ENCODE data around the gene DOK5. TPM values are rescaled to one million over a fixed set of nuclear protein-coding genes. Genes with fewer than 3 reads are reported as not detected.
"Not testable (repeated sequence)": the region's sequence is repeated elsewhere in the genome, so short reads cannot be mapped to it uniquely, and the experiment has no call there.

The DOK5 gene
- total RNA-seq, 1 donor from 2014 or later = not detected

DNA sequence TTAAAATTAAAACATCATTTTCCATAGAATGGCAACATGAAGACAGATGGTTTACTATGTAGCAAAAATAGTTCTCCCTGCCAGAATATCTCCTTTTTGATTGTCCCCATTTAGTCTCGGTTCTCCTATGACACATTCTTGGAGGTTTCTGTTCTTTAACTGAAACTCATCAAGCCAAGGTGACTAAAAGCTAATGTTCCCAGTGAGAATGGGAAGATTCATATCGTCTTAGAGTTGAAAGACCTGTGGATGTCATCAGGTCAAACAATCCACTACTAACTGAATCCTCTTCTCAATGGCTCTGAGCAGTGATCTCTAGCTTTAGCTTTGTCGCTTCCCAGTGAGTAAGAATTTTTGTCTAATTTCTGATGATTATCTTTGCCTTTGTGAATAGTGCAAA lies 1.3 kb upstream of the DOK5 start:
- peaks cover 38% of the 10 kb centered on the region for H3K27me3 Mint-ChIP-seq
- no peak overlapping the region for H3K27ac Mint-ChIP-seq
- no peak for DNase-seq
- ATAC-seq (ENCODE audit: low read depth) = no peak
- H3K9me3 Mint-ChIP-seq = peaks cover 2% of the 10 kb centered on the region
- no peaks in the 10 kb centered on the region for H3K36me3 Mint-ChIP-seq (ENCODE audit: low read depth)
- intact Hi-C loops (cut with micrococcal nuclease) = no loop called here
- TF ChIP-seq, protein P1, sequence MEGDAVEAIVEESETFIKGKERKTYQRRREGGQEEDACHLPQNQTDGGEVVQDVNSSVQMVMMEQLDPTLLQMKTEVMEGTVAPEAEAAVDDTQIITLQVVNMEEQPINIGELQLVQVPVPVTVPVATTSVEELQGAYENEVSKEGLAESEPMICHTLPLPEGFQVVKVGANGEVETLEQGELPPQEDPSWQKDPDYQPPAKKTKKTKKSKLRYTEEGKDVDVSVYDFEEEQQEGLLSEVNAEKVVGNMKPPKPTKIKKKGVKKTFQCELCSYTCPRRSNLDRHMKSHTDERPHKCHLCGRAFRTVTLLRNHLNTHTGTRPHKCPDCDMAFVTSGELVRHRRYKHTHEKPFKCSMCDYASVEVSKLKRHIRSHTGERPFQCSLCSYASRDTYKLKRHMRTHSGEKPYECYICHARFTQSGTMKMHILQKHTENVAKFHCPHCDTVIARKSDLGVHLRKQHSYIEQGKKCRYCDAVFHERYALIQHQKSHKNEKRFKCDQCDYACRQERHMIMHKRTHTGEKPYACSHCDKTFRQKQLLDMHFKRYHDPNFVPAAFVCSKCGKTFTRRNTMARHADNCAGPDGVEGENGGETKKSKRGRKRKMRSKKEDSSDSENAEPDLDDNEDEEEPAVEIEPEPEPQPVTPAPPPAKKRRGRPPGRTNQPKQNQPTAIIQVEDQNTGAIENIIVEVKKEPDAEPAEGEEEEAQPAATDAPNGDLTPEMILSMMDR (IDR thresholded peaks at IDR 0.05) = no peak
- H3K4me3 Mint-ChIP-seq = no peak overlapping the region
- CTCF ChIA-PET = no interaction called here
- H3K4me1 Mint-ChIP-seq = no peaks in the 10 kb centered on the region
- POLR2A ChIA-PET = no interaction called here

DNA sequence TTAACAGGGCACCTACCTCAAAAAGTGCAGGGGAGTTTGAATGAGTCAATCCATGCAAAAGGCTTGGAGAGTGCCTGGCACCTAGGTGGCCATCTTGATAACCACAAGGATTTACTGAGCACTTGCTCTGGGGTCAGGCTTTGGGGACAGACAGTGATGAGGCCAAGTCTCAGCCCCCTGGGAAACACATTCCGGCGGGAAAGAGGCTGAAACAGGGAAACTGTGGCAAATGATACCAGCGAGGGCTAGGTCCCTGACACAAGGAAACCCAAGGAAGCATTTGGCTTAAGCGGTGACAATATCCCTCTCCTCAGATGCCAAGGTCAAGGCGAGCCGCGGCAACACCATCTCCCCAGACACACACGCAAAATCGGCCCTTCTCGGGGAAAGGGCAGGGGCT lies 527 bp upstream of the DOK5 start:
- Mint-ChIP-seq H3K27me3 (peaks cover 42% of the 10 kb centered on the region), H3K36me3 (ENCODE audit: low read depth) (no peaks in the 10 kb centered on the region), H3K27ac (no peak overlapping the region), H3K4me1 (no peaks in the 10 kb centered on the region), H3K4me3 (no peak overlapping the region), H3K9me3 (peaks cover 2% of the 10 kb centered on the region)
- DNase-seq (no peak), ATAC-seq (ENCODE audit: low read depth) (no peak)
- TF ChIP-seq, protein P1 (IDR thresholded peaks at IDR 0.05) = no peak
- intact Hi-C loops (cut with micrococcal nuclease) = no loop called here
- ChIA-PET CTCF (no interaction called here), POLR2A (no interaction called here)

DNA sequence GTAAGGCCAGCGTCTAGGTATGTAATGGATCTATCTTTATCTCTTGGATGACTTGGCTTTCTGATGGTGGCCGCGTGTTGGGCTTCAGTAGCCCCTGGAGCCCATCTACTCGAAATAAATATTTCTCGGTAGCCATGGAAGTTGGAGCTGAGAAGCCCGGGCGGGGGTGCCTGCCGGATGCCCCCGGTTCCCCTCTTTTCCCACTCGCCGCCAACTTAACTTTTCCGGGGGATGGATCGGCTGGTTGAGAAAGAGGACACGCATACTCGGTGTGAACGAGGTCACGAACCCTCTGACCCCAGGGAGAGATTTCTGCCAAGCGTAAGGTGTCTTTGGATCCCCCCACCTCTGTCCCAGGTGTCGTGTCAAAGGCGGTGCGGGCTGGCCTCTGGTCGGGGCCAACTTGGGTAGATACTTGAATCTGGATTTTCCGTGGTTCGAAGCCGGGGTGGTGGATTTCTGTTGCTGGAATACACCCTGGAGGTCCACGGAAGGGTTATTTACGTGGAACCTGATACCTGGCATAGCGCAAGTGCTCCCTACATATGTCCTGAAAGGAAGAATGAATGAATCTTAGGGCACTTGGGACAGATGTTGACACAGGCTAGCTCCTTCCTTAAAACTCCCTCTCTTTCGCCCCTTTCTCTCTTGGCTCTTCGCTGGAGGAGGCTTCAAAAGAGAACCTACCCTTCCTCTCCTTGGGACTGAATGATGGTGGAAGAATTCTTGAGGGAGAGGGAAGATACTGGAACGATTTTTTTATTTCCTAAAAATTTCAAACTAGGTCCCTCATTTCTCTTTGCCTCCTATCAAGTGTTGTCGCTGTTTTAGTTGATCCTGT lies 996 bp downstream of the DOK5 start:
- no peak overlapping the region for H3K27ac Mint-ChIP-seq
- peaks cover 2% of the 10 kb centered on the region for H3K9me3 Mint-ChIP-seq
- H3K36me3 Mint-ChIP-seq (ENCODE audit: low read depth) = no peaks in the 10 kb centered on the region
- TF ChIP-seq, protein P1 (IDR thresholded peaks at IDR 0.05) = no peak
- DNase-seq (no peak), ATAC-seq (ENCODE audit: low read depth) (no peak)
- intact Hi-C loops (cut with micrococcal nuclease) = no loop called here
- H3K4me3 Mint-ChIP-seq = no peak overlapping the region
- ChIA-PET CTCF (no interaction called here), POLR2A (no interaction called here)
- peaks cover 44% of the 10 kb centered on the region for H3K27me3 Mint-ChIP-seq
- no peaks in the 10 kb centered on the region for H3K4me1 Mint-ChIP-seq

DNA sequence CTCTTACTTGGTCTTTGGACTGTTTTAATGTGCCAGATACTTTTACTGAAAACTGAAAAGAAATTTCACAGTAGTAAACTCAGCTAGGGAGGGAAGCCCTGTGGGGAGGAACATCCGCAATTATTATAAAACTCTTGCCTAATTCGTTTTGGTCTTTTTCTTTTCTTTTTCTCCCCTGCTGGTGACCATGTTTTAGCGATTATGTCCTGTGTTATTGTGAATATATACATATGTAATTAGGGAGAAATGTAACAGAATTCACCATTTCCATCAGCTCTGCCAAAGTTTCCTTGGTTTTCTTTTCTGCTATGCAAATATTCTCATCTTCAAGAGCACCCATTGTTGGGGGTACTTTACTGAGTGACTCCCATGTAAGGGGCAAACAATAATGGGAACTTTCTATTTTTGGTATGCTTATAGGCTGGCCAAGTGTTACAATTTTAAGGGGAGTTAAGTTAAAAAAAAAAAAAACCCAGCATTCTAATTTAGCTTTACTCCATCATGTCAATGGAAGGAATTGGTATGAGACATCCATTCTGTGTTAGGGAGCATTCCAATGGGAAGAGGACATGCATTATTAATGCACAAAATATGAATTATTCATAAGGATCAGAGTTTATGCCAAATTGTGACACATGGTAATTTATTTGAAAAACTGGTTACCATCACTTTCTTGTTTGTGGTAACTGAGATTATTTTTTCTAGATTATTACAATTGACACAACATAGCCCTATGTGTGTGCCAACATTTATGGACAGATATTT lies 2.0 kb downstream of the DOK5 start:
- ATAC-seq (ENCODE audit: low read depth) (no peak), DNase-seq (no peak)
- Mint-ChIP-seq H3K4me1 (no peaks in the 10 kb centered on the region), H3K4me3 (no peak overlapping the region), H3K27ac (no peak overlapping the region), H3K36me3 (ENCODE audit: low read depth) (no peaks in the 10 kb centered on the region), H3K27me3 (peaks cover 44% of the 10 kb centered on the region), H3K9me3 (peaks cover 2% of the 10 kb centered on the region)
- TF ChIP-seq, protein P1 (IDR thresholded peaks at IDR 0.05) = no peak
- ChIA-PET CTCF (no interaction called here), POLR2A (no interaction called here)
- intact Hi-C loops (cut with micrococcal nuclease) = no loop called here

DNA sequence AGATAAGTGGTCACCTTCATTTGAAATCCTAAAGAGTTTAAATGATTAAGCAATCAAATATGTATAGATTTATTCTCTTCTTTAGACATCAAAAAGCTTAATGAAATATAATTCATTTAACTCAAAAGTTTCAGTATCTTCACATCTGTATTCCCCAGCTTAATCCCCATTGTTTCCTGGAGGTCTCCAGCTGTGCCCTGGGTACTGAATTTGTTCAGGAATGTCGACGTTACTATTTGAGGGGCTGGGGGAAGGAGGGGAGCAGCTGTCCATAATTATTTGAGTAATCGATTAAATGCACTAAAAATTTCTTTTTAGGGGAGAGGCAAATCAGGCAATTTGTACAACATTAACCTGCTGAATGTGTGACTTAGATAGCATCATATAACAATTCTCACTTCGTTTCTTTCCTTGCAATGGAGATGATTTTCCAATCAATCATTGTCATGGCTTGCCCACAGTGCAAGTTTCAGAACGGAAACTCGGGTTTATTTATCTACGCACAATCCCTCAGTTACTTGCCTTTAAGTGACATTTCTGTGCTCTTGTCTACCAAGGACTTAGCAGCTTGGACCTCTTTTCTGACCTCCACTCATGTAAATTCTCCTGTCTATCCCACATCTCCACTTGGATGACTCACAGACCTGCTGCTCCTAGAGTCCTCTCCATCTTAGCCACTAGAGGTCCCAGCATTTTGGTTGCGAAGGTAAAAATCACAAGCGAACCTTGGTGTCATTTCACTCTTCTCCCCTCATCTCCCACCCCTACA lies 3.9 kb downstream of the DOK5 start:
- H3K27me3 Mint-ChIP-seq = peaks cover 35% of the 10 kb centered on the region
- DNase-seq = no peak
- intact Hi-C loops (cut with micrococcal nuclease) = no loop called here

DNA sequence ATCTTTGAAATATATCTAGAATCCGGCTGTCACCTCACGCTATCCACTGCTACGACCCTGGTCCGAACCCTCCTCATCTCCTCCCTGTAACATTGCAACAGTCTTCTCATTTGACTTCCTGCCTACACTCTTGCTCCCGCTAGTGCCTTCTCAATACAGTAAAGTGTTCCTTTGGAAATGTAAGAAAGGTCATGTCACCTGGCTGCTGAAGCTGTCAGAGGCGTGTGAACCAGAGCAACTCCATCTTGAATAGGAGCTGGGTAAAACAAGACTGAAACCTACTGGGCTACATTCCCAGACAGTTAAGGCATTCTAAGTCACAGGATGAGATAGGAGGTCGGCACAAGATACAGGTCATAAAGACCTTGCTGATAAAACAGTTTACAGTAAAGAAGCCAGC lies 4.5 kb downstream of the DOK5 start:
- intact Hi-C loops (cut with micrococcal nuclease); H3K4me3 Mint-ChIP-seq; H3K36me3 Mint-ChIP-seq (ENCODE audit: low read depth); CTCF ChIA-PET; ATAC-seq (ENCODE audit: low read depth); POLR2A ChIA-PET; DNase-seq; H3K4me1 Mint-ChIP-seq; H3K27ac Mint-ChIP-seq; H3K9me3 Mint-ChIP-seq: not testable (repeated sequence)
- H3K27me3 Mint-ChIP-seq = peaks cover 29% of the 10 kb centered on the region

More for the DNA sequence above, 3.9 kb downstream of the DOK5 start:
- Mint-ChIP-seq H3K36me3 (ENCODE audit: low read depth) (no peaks in the 10 kb centered on the region), H3K27ac (no peak overlapping the region), H3K4me1 (no peaks in the 10 kb centered on the region), H3K4me3 (no peak overlapping the region), H3K9me3 (no peaks in the 10 kb centered on the region)
- ChIA-PET POLR2A (no interaction called here), CTCF (no interaction called here)
- ATAC-seq (ENCODE audit: low read depth) = no peak
- TF ChIP-seq, protein P1 (IDR thresholded peaks at IDR 0.05) = no peak

Data from activated B cell treated with CpG ODN at 0.5 μM for 24 hours (primary cell).